Hepatocyte (in vitro differentiated cells): ENCODE results near the gene SPRY1. TPM values are rescaled to one million over a fixed set of nuclear protein-coding genes. Genes with fewer than 3 reads are reported as not detected.
A peak's percentile ranks its signal among the peaks of the same experiment; 100 is the strongest.

Experiments used
- DNase-seq: peaks from one replicate; pipeline ENCODE4 v3.0.0-alpha.2; 2016; ENCODE audit warnings: low spot score
- H2AFZ ChIP-seq: fragments of 200-600 bp; sonication (generic); 2 replicates; pipeline ENCODE4 v1.6.0; 2016; ENCODE audit warnings: antibody characterized with exemption, mild to moderate bottlenecking
- H3K27ac ChIP-seq: fragments of 200-600 bp; sonication (generic); 2 replicates; pipeline ENCODE4 v1.5.1; 2016; ENCODE audit warnings: mild to moderate bottlenecking
- H3K27me3 ChIP-seq: fragments of 200-600 bp; sonication (generic); 2 replicates; pipeline ENCODE4 v1.6.1; 2016
- H3K36me3 ChIP-seq: fragments of 200-600 bp; sonication (generic); replicated peaks from 2 replicates; pipeline ENCODE4 v1.5.1; 2016; ENCODE audit warnings: low read depth; ENCODE audit not compliant: insufficient read depth
- H3K4me1 ChIP-seq: fragments of 200-600 bp; sonication (generic); 2 replicates; pipeline ENCODE4 v1.5.1; 2016; ENCODE audit warnings: mild to moderate bottlenecking, moderate library complexity; ENCODE audit not compliant: insufficient read depth
- H3K4me2 ChIP-seq: fragments of 200-600 bp; sonication (generic); 2 replicates; pipeline ENCODE4 v1.6.0; 2016
- H3K4me3 ChIP-seq: fragments of 200-600 bp; sonication (generic); 2 replicates; pipeline ENCODE4 v1.5.1; 2016; ENCODE audit warnings: mild to moderate bottlenecking
- H3K79me2 ChIP-seq: fragments of 200-600 bp; sonication (generic); 2 replicates; pipeline ENCODE4 v1.6.0; 2017; ENCODE audit warnings: mild to moderate bottlenecking
- H3K9me2 ChIP-seq: fragments of 200-600 bp; sonication (generic); replicated peaks from 2 replicates; pipeline ENCODE4 v1.6.0; 2017; ENCODE audit warnings: mild to moderate bottlenecking; ENCODE audit not compliant: insufficient read depth
- H3K9me3 ChIP-seq: fragments of 200-600 bp; sonication (generic); 2 replicates; pipeline ENCODE4 v1.5.1; 2016; ENCODE audit warnings: low read depth, mild to moderate bottlenecking
- H4K20me1 ChIP-seq: fragments of 200-600 bp; sonication (generic); 2 replicates; pipeline ENCODE4 v1.6.0; 2016; ENCODE audit warnings: mild to moderate bottlenecking; ENCODE audit not compliant: insufficient read depth, poor library complexity, severe bottlenecking
- CTCF ChIP-seq: fragments of 200-600 bp; sonication (generic); IDR thresholded peaks from 2 replicates; pipeline ENCODE4 v1.5.1; 2016; ENCODE audit warnings: antibody characterized with exemption, mild to moderate bottlenecking; ENCODE audit not compliant: poor library complexity
- EZH2 ChIP-seq: fragments of 200-600 bp; sonication (generic); IDR thresholded peaks from 2 replicates; pipeline ENCODE4 v1.6.1; 2016; ENCODE audit warnings: antibody characterized with exemption, mild to moderate bottlenecking, borderline replicate concordance
- EZH2phosphoT487 ChIP-seq: fragments of 200-600 bp; sonication (generic); IDR thresholded peaks from one replicate; pipeline ENCODE4 v1.6.1; 2018; ENCODE audit warnings: antibody characterized with exemption, mild to moderate bottlenecking, low read depth, moderate library complexity; ENCODE audit not compliant: unreplicated experiment, severe bottlenecking
- WGBS: methylation state at CpG from one replicate; pipeline ENCODE4 v1.1.6; 2016; ENCODE audit warnings: low lambda C conversion rate; ENCODE audit errors: missing lambda C conversion rate; 5-methylcytosine and 5-hydroxymethylcytosine counted together
- polyA plus RNA-seq: library from polyadenylated mRNA; unstranded; fragments of >200 nt; fragmentation: Nextera tagmentation; extraction: Ambion mirVana; gene quantifications from 2 replicates; pipeline ENCODE4 v1.2.1, GENCODE V29; 2016
- total RNA-seq: library from RNA; depleted of rRNA; stranded (reverse); fragments of >200 nt; gene quantifications from 2 replicates; pipeline ENCODE4 v1.2.3, GENCODE V29; 2014

Gene SPRY1
- total and polyA plus RNA-seq, 2 experiments from 2014 or later: 37.7 to 40.1 TPM

GRCh38 chr4:123403080-123403604 lies 6.5 kb downstream of the SPRY1 start:
- Histone ChIP-seq H3K9me3 (no peaks in the 10 kb centered on the region), H3K4me2 (no peak overlapping the region), H3K4me3 (no peak overlapping the region), H3K36me3 (no peaks in the 10 kb centered on the region), H2AFZ (no peak overlapping the region), H3K79me2 (peaks cover 62% of the 10 kb centered on the region), H4K20me1 (no peaks in the 10 kb centered on the region), H3K4me1 (peaks cover 11% of the 10 kb centered on the region), H3K27ac (no peak overlapping the region), H3K9me2 (no peaks in the 10 kb centered on the region), H3K27me3 (no peaks in the 10 kb centered on the region)
- WGBS: 97% methylated on average over 3 of the region's 3 CpGs
- TF ChIP-seq EZH2phosphoT487: no peak
- TF ChIP-seq CTCF: no peak
- no peak for TF ChIP-seq EZH2
- no peak for DNase-seq

- Histone ChIP-seq H3K4me1 (peaks cover 11% of the 10 kb centered on the region), H3K4me2 (no peak overlapping the region)
- WGBS: 86% methylated on average over 4 of the region's 4 CpGs
Measured at GRCh38 chr4:123404533-123404932, 7.9 kb downstream of the SPRY1 start.

GRCh38 chr4:123405267-123405865 lies 8.8 kb downstream of the SPRY1 start:
- no peaks in the 10 kb centered on the region for H4K20me1 ChIP-seq
- no peaks in the 10 kb centered on the region for H3K9me3 ChIP-seq
- H2AFZ ChIP-seq: no peak overlapping the region
- TF ChIP-seq EZH2 (no peak), CTCF (no peak), EZH2phosphoT487 (no peak)
- no peak for DNase-seq
- H3K27me3 ChIP-seq: no peaks in the 10 kb centered on the region
- H3K9me2 ChIP-seq: no peaks in the 10 kb centered on the region
- peaks cover 54% of the 10 kb centered on the region for H3K79me2 ChIP-seq
- peak overlapping the region; percentile 19 for H3K4me2 ChIP-seq
- 51% methylated on average over 5 of the region's 5 CpGs for WGBS
- no peak overlapping the region for H3K4me3 ChIP-seq
- no peaks in the 10 kb centered on the region for H3K36me3 ChIP-seq
- peaks cover 11% of the 10 kb centered on the region for H3K4me1 ChIP-seq
- no peak overlapping the region for H3K27ac ChIP-seq

More at GRCh38 chr4:123404533-123404932, 7.9 kb downstream of the SPRY1 start:
- no peak overlapping the region for H3K4me3 ChIP-seq
- TF ChIP-seq CTCF (no peak), EZH2 (no peak), EZH2phosphoT487 (no peak)
- no peaks in the 10 kb centered on the region for H3K36me3 ChIP-seq
- no peaks in the 10 kb centered on the region for H4K20me1 ChIP-seq
- H3K27me3 ChIP-seq: no peaks in the 10 kb centered on the region
- H3K9me3 ChIP-seq: no peaks in the 10 kb centered on the region
- H2AFZ ChIP-seq: no peak overlapping the region
- peaks cover 62% of the 10 kb centered on the region for H3K79me2 ChIP-seq
- H3K9me2 ChIP-seq: no peaks in the 10 kb centered on the region
- no peak for DNase-seq
- H3K27ac ChIP-seq: no peak overlapping the region
